Transverse colon (tissue), 3 donors: ENCODE measurements around the gene ATE1.
"Not testable (repeated sequence)": the region's sequence is repeated elsewhere in the genome, so short reads cannot be mapped to it uniquely, and the experiment has no call there.

Experiments
- POLR2A ChIP-seq: fragments of 450-650 bp; IDR thresholded peaks from one replicate; pipeline ENCODE4 v1.6.1; 2016; ENCODE audit warnings: antibody characterized with exemption, mild to moderate bottlenecking, moderate library complexity
- TF ChIP-seq, protein P1 (sequence below), 5 experiments: fragments of 200-600 bp in 3 of 5; fragments of 450-650 bp in 2 of 5; sonication (generic) in 3 of 5; IDR thresholded peaks; 1 replicate in 2 of 5; 2 replicates in 3 of 5; pipeline ENCODE4 v1.5.1; 2016 to 2017; ENCODE audit warnings: antibody characterized with exemption in 5 of 5, inconsistent platforms in 3 of 5, mild to moderate bottlenecking in 2 of 5, moderate library complexity in 1 of 5

- TF ChIP-seq, protein P1, sequence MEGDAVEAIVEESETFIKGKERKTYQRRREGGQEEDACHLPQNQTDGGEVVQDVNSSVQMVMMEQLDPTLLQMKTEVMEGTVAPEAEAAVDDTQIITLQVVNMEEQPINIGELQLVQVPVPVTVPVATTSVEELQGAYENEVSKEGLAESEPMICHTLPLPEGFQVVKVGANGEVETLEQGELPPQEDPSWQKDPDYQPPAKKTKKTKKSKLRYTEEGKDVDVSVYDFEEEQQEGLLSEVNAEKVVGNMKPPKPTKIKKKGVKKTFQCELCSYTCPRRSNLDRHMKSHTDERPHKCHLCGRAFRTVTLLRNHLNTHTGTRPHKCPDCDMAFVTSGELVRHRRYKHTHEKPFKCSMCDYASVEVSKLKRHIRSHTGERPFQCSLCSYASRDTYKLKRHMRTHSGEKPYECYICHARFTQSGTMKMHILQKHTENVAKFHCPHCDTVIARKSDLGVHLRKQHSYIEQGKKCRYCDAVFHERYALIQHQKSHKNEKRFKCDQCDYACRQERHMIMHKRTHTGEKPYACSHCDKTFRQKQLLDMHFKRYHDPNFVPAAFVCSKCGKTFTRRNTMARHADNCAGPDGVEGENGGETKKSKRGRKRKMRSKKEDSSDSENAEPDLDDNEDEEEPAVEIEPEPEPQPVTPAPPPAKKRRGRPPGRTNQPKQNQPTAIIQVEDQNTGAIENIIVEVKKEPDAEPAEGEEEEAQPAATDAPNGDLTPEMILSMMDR (IDR thresholded peaks at IDR 0.05): not testable (repeated sequence)
- not testable (repeated sequence) for TF ChIP-seq POLR2A
These were observed 9.0 kb downstream of the ATE1 start for GRCh38 chr10:121918800-121919199.
